A549 (cell line): Measurements from ENCODE around the gene APBB2.

Experiments
- HOXA7 ChIP-seq: fragments of 250-450 bp; sonication (Bioruptor Pico); IDR thresholded peaks from 2 replicates; pipeline ENCODE4 v1.5.0; 2020; ENCODE audit warnings: mild to moderate bottlenecking, moderate library complexity
- KDM5A ChIP-seq: fragments of 200-600 bp; sonication (generic); IDR thresholded peaks from 2 replicates; pipeline ENCODE4 v1.6.1; 2016; ENCODE audit warnings: antibody characterized with exemption, mild to moderate bottlenecking
- NR3C1 ChIP-seq: fragments of >200 bp; sonication (Bioruptor Twin); formaldehyde crosslinking; IDR thresholded peaks from 3 replicates; pipeline ENCODE4 v1.6.1; 2017
- TP53 ChIP-seq: fragments of 250-450 bp; sonication (Bioruptor Pico); IDR thresholded peaks from 2 replicates; pipeline ENCODE4 v1.5.0; 2021; ENCODE audit warnings: mild to moderate bottlenecking, moderate library complexity
- TF ChIP-seq, protein P1 (sequence below): fragments of >200 bp; sonication (Bioruptor Twin); formaldehyde crosslinking; IDR thresholded peaks from 3 replicates; pipeline ENCODE4 v1.5.1; 2016
- TF ChIP-seq, protein P2 (sequence below): fragments of 200-600 bp; sonication (generic); IDR thresholded peaks from 2 replicates; pipeline ENCODE4 v1.6.1; 2016; ENCODE audit warnings: antibody characterized with exemption, mild to moderate bottlenecking, moderate library complexity
- TF ChIP-seq, protein P3 (sequence below): fragments of 450-650 bp; IDR thresholded peaks from 2 replicates; pipeline ENCODE4 v1.6.1; 2014; ENCODE audit warnings: antibody characterized with exemption

DNA sequence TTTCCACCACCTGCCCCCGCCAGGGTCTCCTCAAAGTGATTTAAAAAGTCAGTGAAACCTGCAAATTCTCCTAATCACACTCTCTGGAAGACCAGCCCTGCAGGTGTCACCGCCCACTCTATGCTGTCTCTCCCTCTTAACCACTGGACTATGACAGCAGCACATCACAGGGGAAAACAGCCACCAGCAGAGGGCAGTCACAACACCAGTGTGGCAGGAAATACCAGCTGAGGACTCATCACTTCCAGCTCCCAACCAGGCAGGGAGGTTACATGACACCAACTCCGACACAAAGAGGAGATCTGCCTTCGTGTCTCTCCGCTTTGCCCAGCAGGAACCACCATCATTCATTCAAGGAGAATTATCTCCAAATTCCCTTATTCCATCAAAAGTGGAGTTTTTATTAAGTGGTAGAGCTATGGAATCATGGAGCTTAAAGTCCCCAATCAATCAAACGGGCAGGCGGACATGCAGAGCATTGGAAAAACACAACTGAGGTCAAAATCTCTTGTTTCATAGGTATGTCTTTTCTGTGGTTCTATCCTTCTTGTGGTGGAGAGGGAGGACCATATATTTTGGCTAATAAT lies 373.3 kb downstream of the APBB2 start:
- TF ChIP-seq, protein P1, sequence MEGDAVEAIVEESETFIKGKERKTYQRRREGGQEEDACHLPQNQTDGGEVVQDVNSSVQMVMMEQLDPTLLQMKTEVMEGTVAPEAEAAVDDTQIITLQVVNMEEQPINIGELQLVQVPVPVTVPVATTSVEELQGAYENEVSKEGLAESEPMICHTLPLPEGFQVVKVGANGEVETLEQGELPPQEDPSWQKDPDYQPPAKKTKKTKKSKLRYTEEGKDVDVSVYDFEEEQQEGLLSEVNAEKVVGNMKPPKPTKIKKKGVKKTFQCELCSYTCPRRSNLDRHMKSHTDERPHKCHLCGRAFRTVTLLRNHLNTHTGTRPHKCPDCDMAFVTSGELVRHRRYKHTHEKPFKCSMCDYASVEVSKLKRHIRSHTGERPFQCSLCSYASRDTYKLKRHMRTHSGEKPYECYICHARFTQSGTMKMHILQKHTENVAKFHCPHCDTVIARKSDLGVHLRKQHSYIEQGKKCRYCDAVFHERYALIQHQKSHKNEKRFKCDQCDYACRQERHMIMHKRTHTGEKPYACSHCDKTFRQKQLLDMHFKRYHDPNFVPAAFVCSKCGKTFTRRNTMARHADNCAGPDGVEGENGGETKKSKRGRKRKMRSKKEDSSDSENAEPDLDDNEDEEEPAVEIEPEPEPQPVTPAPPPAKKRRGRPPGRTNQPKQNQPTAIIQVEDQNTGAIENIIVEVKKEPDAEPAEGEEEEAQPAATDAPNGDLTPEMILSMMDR, result peak; percentile 59
- TF ChIP-seq TP53 (CRISPR knock-in tag) (no peak), NR3C1 (no peak), HOXA7 (CRISPR knock-in tag) (no peak), KDM5A (no peak)
- TF ChIP-seq, protein P2, sequence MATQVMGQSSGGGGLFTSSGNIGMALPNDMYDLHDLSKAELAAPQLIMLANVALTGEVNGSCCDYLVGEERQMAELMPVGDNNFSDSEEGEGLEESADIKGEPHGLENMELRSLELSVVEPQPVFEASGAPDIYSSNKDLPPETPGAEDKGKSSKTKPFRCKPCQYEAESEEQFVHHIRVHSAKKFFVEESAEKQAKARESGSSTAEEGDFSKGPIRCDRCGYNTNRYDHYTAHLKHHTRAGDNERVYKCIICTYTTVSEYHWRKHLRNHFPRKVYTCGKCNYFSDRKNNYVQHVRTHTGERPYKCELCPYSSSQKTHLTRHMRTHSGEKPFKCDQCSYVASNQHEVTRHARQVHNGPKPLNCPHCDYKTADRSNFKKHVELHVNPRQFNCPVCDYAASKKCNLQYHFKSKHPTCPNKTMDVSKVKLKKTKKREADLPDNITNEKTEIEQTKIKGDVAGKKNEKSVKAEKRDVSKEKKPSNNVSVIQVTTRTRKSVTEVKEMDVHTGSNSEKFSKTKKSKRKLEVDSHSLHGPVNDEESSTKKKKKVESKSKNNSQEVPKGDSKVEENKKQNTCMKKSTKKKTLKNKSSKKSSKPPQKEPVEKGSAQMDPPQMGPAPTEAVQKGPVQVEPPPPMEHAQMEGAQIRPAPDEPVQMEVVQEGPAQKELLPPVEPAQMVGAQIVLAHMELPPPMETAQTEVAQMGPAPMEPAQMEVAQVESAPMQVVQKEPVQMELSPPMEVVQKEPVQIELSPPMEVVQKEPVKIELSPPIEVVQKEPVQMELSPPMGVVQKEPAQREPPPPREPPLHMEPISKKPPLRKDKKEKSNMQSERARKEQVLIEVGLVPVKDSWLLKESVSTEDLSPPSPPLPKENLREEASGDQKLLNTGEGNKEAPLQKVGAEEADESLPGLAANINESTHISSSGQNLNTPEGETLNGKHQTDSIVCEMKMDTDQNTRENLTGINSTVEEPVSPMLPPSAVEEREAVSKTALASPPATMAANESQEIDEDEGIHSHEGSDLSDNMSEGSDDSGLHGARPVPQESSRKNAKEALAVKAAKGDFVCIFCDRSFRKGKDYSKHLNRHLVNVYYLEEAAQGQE, result no peak
- TF ChIP-seq, protein P3, sequence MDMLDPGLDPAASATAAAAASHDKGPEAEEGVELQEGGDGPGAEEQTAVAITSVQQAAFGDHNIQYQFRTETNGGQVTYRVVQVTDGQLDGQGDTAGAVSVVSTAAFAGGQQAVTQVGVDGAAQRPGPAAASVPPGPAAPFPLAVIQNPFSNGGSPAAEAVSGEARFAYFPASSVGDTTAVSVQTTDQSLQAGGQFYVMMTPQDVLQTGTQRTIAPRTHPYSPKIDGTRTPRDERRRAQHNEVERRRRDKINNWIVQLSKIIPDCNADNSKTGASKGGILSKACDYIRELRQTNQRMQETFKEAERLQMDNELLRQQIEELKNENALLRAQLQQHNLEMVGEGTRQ, result no peak
